PFSK-1 (cell line): ENCODE measurements around the gene ITGAL.

Experiments
- TAF1 ChIP-seq: IDR thresholded peaks from 2 replicates; pipeline ENCODE4 v1.6.1; 2012; ENCODE audit warnings: low read length, control low read depth, borderline replicate concordance; ENCODE audit not compliant: insufficient read depth
- TF ChIP-seq, protein P1 (sequence below), 2 experiments: IDR thresholded peaks; 2 replicates each; pipeline versions ENCODE4 v1.6.1 to v1.8.0; 2011 to 2012; ENCODE audit warnings: low read depth in 2 of 2, low read length in 2 of 2, control low read depth in 1 of 2, inconsistent platforms in 1 of 2, mild to moderate bottlenecking in 1 of 2, moderate library complexity in 1 of 2; ENCODE audit not compliant: insufficient read depth in 1 of 2

DNA sequence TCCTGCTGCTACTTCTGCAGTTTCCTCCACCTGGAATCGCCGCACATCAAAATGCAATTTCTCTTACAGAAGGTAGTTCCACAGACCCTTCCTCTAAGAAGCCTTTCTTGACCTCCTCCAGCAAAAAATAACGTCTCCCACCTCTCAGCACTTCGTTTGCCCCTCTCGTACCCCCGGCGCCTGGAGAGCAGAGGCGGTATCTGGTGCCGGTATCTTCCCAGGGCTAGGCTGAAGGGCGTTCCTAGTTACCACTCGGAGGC is 43.2 kb upstream of the ITGAL start:
- TF ChIP-seq, protein P1, sequence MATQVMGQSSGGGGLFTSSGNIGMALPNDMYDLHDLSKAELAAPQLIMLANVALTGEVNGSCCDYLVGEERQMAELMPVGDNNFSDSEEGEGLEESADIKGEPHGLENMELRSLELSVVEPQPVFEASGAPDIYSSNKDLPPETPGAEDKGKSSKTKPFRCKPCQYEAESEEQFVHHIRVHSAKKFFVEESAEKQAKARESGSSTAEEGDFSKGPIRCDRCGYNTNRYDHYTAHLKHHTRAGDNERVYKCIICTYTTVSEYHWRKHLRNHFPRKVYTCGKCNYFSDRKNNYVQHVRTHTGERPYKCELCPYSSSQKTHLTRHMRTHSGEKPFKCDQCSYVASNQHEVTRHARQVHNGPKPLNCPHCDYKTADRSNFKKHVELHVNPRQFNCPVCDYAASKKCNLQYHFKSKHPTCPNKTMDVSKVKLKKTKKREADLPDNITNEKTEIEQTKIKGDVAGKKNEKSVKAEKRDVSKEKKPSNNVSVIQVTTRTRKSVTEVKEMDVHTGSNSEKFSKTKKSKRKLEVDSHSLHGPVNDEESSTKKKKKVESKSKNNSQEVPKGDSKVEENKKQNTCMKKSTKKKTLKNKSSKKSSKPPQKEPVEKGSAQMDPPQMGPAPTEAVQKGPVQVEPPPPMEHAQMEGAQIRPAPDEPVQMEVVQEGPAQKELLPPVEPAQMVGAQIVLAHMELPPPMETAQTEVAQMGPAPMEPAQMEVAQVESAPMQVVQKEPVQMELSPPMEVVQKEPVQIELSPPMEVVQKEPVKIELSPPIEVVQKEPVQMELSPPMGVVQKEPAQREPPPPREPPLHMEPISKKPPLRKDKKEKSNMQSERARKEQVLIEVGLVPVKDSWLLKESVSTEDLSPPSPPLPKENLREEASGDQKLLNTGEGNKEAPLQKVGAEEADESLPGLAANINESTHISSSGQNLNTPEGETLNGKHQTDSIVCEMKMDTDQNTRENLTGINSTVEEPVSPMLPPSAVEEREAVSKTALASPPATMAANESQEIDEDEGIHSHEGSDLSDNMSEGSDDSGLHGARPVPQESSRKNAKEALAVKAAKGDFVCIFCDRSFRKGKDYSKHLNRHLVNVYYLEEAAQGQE (IDR thresholded peaks at IDR 0.05; ENCODE audit: insufficient read depth in 1 of 2, low read depth in 2 of 2, low read length in 2 of 2) = no peak
- no peak for TF ChIP-seq TAF1
